Activated T-helper 2 cell treated with anti-CD3 and anti-CD28 coated beads, Interferon-gamma antibody, Interleukin-2, Interleukin-4, amounts not matched to agents 10 μg/mL and 5 μg/mL and 100 μg/mL, durations not matched to agents 14 hours and 24 hours and 36 hours (primary cell): Measurements from ENCODE around the gene PRPSAP1. TPM values are rescaled to one million over a fixed set of nuclear protein-coding genes. Genes with fewer than 3 reads are reported as not detected.
"Not testable (repeated sequence)": the region's sequence is repeated elsewhere in the genome, so short reads cannot be mapped to it uniquely, and the experiment has no call there.

Experiments
- DNase-seq: peaks from one replicate; pipeline ENCODE4 v3.0.0; 2021; ENCODE audit warnings: low spot score
- H3K27ac Mint-ChIP-seq: one replicate; pipeline ENCODE4 v1.8.0; 2021; ENCODE audit warnings: mixed read lengths
- H3K27me3 Mint-ChIP-seq: one replicate; pipeline ENCODE4 v1.8.0; 2021; ENCODE audit warnings: low read depth, mixed read lengths
- H3K36me3 Mint-ChIP-seq: one replicate; pipeline ENCODE4 v1.8.0; 2021; ENCODE audit warnings: low read depth, mixed read lengths
- H3K4me1 Mint-ChIP-seq: one replicate; pipeline ENCODE4 v1.8.0; 2021; ENCODE audit warnings: low read depth, mixed read lengths
- H3K4me3 Mint-ChIP-seq: one replicate; pipeline ENCODE4 v1.8.0; 2021; ENCODE audit warnings: low read depth, mild to moderate bottlenecking, moderate library complexity, mixed read lengths
- H3K9me3 Mint-ChIP-seq: one replicate; pipeline ENCODE4 v1.8.0; 2021; ENCODE audit warnings: mixed read lengths
- intact Hi-C: fragments of 100-400 bp; cut with micrococcal nuclease; formaldehyde crosslinking; loops from one replicate; pipeline ENCODE4 v1.15.1; 2023
- total RNA-seq: library from RNA; stranded (reverse); gene quantifications from 2 replicates; pipeline ENCODE4 v1.2.3, GENCODE V29; 2022

Gene PRPSAP1
- total RNA-seq, 1 donor from 2014 or later = 48.2 TPM

DNA sequence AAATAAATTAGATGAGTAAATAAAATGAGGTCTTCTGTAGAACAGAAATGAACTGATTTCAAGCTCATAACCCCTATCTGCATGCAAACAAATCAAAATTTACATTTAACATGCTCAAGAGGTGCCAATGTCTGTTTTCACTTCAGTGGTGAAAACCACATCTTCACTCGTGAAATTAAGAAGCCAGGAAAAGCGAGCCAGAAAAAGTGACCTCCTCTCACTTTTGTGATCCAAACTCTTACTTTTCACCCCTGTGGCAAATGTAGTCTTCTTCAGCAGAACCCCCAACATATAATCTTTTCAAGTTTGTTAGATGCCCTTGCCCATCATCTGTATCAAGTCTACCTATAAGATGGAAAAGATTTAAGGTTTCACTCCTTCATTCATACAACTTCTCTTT lies 36.2 kb downstream of the PRPSAP1 start:
- intact Hi-C loops = no loop called here
- Mint-ChIP-seq H3K36me3 (peaks cover 35% of the 10 kb centered on the region), H3K4me3 (no peak overlapping the region), H3K27me3 (no peaks in the 10 kb centered on the region), H3K9me3 (no peaks in the 10 kb centered on the region), H3K27ac (no peak overlapping the region), H3K4me1 (peaks cover 18% of the 10 kb centered on the region)
- no peak for DNase-seq

DNA sequence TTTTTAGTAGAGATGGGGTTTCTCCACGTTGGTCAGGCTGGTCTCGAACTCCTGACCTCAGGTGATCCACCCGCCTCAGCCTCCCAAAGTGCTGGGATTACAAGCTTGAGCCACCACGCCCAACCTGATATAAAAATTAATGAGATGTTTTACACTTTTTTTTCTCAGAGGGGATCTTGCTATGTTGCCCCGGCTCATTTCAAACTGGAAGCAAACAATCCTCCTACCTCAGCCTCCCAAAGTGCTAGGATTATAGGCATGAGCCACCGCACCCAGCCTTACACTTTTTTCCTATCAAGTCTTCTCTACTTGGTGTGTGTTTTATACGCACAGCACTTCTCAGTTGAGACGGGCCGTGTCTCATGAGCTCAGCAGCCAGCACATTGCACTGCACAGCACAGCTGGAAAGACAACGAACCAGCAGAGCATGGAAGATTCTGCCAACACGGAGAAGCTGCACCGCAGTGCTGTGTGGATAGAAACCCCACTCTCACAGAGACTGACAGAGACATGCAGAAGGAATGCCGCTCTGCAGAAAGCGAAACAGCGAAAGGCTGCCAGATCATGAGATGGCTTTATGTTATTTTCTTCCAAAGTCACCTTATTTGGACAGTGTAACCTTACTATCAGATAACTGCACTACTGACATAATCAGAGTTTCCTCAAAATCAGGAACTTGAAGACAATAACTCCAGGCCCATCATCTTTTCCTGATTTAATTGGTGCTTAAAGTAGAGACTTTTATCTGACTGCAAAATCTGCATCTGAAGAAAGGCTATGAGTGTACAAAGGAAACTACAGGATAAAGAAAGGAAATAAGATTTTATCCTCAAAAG lies 39.1 kb downstream of the PRPSAP1 start:
- DNase-seq = no peak
- Mint-ChIP-seq H3K4me3 (no peak overlapping the region), H3K27me3 (no peaks in the 10 kb centered on the region), H3K9me3 (no peaks in the 10 kb centered on the region), H3K36me3 (peaks cover 37% of the 10 kb centered on the region), H3K4me1 (peaks cover 18% of the 10 kb centered on the region), H3K27ac (no peak overlapping the region)
- intact Hi-C loops = no loop called here

DNA sequence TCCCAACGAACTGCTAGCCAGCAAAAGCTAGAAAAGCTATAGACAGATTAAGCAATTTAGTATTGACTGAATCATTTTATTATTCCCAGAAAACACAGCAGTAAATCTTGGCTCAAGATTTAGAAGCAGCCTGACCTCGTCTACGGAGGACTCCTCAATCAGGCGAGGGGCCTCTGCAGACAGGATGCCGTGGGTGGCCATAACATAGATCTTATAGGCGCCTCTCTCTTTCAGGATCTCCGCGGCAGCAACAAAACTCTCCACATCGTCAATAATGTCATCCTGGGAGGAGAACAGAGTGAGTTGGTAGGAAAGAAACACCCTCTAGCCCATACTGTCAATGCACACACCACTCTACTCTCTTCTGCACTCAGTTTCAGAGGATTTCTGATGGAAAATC lies 41.0 kb downstream of the PRPSAP1 start:
- H3K9me3 Mint-ChIP-seq = no peaks in the 10 kb centered on the region
- H3K36me3 Mint-ChIP-seq = peaks cover 34% of the 10 kb centered on the region
- intact Hi-C loops = no loop called here
- DNase-seq = no peak
- H3K4me3 Mint-ChIP-seq = no peak overlapping the region
- H3K27ac Mint-ChIP-seq = no peak overlapping the region
- peaks cover 18% of the 10 kb centered on the region for H3K4me1 Mint-ChIP-seq
- no peaks in the 10 kb centered on the region for H3K27me3 Mint-ChIP-seq

DNA sequence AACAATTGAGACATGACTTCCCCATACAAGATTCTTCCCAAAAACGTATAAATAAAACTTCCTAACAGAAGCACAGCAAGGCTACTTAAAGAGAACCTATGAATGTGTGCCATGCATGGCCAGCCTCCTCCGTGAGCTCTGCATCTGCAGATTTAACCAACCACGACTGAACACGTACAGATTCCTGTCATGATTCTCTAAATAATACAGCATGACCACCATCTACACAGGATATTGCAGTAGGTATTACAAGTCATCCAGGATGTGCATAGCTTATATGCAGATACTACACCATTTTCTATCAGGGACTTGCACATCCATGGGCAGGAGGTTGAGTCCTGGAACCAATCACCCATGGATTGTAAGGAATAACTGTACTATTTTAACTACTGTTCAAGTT lies 44.3 kb downstream of the PRPSAP1 start:
- H3K9me3 Mint-ChIP-seq = no peaks in the 10 kb centered on the region
- H3K36me3 Mint-ChIP-seq = peaks cover 23% of the 10 kb centered on the region
- H3K4me3 Mint-ChIP-seq = no peak overlapping the region
- H3K27me3 Mint-ChIP-seq = no peaks in the 10 kb centered on the region
- intact Hi-C loops = no loop called here
- DNase-seq = no peak
- H3K4me1 Mint-ChIP-seq = peaks cover 6% of the 10 kb centered on the region
- H3K27ac Mint-ChIP-seq = no peak overlapping the region

DNA sequence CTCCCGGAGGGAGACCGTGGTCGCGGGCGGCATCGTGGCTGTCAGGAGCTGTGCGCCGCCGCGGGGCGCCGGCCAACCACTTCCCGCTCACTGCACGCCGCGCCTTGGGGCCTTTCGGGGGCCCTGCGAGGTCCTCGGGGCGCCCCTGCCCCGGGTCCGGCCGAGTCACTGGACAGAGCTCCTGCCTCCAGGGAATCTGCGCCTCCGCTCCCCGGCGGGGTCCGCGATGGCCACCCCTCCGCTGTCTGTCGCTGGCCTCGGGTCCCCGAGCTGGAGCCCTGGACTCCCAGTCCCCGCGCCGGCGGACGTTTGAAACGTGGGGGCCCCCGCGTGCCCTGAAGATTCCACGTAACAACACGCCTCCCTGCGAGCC lies 45.8 kb downstream of the PRPSAP1 start, which contains the start of gene QRICH2:
TSS of gene QRICH2 (minus strand) at position 311 of the 373 bp plus-strand sequence. CDS start at position 33, 278 bp downstream.
- H3K36me3 Mint-ChIP-seq = peaks cover 14% of the 10 kb centered on the region
- H3K4me1 Mint-ChIP-seq = peaks cover 5% of the 10 kb centered on the region
- no peaks in the 10 kb centered on the region for H3K27me3 Mint-ChIP-seq
- H3K4me3 Mint-ChIP-seq = no peak within 1 kb of the TSS
- intact Hi-C loops = no loop called here
- no peak within 1 kb of the TSS for H3K27ac Mint-ChIP-seq
- no peak for DNase-seq
- H3K9me3 Mint-ChIP-seq = no peaks in the 10 kb centered on the region

DNA sequence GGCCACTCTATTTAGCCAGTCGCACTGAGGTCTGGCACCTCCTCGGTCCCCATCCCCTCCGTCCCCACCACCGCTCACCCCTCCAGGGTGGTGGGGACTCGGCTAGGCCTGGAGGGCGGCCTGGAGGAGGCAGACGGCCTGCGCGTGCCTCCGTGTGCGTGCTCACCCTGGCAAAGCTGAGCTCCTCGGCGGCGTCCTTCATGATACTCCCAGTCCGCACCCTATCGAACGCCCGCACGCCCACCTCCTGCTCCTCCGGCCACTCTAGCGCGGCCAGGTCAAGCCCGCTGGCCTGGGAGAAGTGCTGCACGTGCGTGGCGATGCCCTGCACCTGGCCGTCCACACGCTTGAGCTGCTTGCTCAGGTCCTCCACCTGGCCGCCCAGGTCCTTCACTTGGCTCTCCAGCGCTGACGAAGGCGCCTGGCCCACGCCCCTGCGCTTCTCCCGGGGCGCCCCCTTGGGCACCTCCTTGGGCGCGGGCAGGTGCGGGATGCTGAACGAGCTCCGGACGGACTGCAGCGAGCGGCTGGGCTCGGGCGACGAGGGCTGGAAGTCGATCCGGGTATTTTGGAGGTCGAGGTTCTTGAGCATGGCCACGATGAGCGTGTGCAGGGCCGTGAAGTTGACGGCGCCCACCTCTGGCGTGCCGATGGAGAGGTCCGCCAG lies 46.3 kb downstream of the PRPSAP1 start:
- no peaks in the 10 kb centered on the region for H3K9me3 Mint-ChIP-seq
- intact Hi-C loops = no loop called here
- H3K4me3 Mint-ChIP-seq = no peak overlapping the region
- peaks cover 10% of the 10 kb centered on the region for H3K36me3 Mint-ChIP-seq
- H3K4me1 Mint-ChIP-seq = peaks cover 1% of the 10 kb centered on the region
- H3K27me3 Mint-ChIP-seq = no peaks in the 10 kb centered on the region
- DNase-seq = no peak
- no peak overlapping the region for H3K27ac Mint-ChIP-seq

DNA sequence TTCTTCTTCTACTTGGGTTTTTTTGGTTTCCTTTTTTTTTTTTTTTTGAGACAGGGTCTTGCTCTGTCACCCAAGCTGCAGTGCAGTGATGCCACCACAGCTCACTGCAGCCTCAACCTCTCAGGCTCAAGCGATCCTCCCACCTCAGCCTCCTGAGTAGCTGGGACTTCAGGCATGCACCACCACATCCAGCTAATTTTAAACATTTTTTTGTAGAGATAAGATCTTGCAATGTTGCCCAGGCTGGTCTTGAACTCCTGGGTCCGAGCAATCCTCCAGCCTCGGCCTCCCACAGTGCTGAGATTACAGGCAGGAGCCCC lies 48.6 kb downstream of the PRPSAP1 start:
- H3K27me3 Mint-ChIP-seq, intact Hi-C loops, H3K36me3 Mint-ChIP-seq, H3K4me3 Mint-ChIP-seq, H3K27ac Mint-ChIP-seq, DNase-seq, H3K9me3 Mint-ChIP-seq, H3K4me1 Mint-ChIP-seq: not testable (repeated sequence)

DNA sequence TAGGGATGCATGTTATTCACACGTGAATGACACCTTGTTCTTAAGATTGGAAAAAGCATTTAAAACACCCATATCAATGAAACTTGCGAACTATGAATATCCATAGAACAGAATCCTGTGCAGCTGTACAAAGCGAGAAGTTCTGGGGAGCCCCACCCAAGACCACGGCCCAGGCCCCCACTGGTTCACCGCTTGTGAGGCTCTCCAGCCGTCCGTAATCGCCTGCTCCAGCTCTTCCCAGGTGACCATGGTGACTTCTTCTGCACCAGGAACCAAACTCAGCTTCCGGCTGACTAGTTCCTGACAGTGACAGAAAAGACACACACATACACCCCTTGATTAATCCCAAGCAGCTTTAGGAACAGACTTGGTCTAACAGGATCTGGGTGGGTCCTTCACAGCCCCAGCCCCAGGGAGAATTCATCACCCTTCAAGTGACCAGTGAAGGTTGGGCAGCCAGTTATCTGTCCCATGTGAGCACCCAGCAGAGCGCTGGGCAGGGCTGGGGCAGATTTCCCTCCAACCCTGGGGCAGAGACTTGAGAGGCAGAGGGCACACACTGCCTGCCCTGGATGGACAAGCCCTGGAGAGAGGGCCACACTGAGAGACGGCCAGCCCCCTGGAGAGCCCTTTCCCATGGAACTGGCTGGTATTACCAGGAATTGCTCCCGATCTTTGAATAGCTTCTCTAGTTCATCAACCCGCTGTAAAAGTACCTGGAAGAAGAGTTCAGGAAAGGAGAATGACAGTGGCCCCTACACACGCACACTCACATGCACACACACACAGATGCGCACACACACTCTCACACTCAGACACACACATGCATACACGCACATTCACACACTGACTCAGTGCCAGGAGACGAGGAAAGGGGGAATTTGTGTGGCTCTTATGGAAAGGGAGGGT lies 49.2 kb downstream of the PRPSAP1 start:
- no peaks in the 10 kb centered on the region for H3K9me3 Mint-ChIP-seq
- DNase-seq = no peak
- intact Hi-C loops = no loop called here
- no peaks in the 10 kb centered on the region for H3K36me3 Mint-ChIP-seq
- peaks cover 1% of the 10 kb centered on the region for H3K4me1 Mint-ChIP-seq
- no peak overlapping the region for H3K4me3 Mint-ChIP-seq
- H3K27ac Mint-ChIP-seq = no peak overlapping the region
- no peaks in the 10 kb centered on the region for H3K27me3 Mint-ChIP-seq

DNA sequence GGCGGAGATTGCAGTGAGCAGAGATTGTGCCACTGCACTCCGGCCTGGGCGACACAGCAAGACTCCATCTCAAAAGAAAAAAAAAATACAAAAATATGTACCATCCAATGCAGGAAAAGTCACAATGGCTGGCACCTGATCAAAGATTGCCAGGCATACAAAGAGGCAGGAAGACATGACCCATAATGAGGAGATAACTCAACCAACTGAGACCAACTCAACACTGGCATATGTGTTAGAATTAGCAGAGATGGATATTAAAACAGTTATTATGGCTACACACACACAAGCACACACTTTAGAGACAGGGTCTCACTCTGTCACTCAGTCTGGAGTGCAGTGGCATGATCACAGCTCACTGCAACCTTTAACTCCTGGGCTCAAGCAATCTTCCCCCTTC lies 56.3 kb downstream of the PRPSAP1 start:
- intact Hi-C loops = loop anchor here (5.0 kb wide), 1 partner anchor 175 kb away; no protein-coding TSS in a partner anchor
- H3K27ac Mint-ChIP-seq = no peak overlapping the region
- peaks cover 3% of the 10 kb centered on the region for H3K4me1 Mint-ChIP-seq
- H3K9me3 Mint-ChIP-seq = no peaks in the 10 kb centered on the region
- no peaks in the 10 kb centered on the region for H3K36me3 Mint-ChIP-seq
- no peak overlapping the region for H3K4me3 Mint-ChIP-seq
- DNase-seq = no peak
- H3K27me3 Mint-ChIP-seq = no peaks in the 10 kb centered on the region

DNA sequence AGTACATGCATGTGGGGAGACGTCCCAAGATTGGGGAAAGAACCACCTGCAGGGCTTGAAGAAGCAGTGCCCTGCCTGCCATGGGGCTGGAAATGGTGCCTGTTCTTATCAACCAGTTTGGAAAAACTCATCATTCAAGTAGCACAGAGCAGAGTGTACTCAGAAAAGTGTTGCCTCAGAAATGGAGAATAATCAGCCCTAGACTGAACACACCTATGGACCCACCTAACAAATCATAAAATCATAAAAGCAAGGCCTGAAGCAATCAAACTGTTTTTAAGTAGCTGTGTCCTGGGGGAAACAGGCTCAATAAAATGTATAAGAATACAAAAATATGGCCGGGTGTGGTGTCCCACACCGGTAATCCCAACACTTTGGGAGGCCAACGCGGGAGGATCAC lies 56.8 kb downstream of the PRPSAP1 start:
- H3K27me3 Mint-ChIP-seq = no peaks in the 10 kb centered on the region
- intact Hi-C loops = loop anchor here (5.0 kb wide), 1 partner anchor 175 kb away; no protein-coding TSS in a partner anchor

DNA sequence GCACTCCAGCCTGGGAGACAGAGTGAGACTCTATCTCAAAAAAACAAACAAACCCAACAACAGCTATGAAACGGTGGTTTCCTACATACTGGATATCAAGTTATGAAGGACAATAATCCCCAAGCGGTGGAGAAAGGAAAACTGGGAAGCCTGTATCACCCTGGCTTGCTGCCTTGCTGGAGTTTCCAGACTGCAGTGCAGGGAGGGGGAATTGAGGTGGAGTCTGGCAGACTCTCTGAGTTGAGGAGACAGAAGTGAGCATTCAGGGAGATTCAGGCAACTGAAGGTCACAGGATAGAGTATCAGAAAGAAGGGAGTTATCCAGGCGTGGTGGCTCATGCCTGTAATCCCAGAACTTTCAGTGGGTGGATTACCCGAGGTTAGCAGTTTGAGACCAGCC lies 57.5 kb downstream of the PRPSAP1 start:
- Mint-ChIP-seq H3K4me3 (no peak overlapping the region), H3K4me1 (peaks cover 3% of the 10 kb centered on the region), H3K9me3 (no peaks in the 10 kb centered on the region), H3K27me3 (no peaks in the 10 kb centered on the region), H3K36me3 (no peaks in the 10 kb centered on the region), H3K27ac (no peak overlapping the region)
- intact Hi-C loops = loop anchor here (5.0 kb wide), 1 partner anchor 174 kb away; no protein-coding TSS in a partner anchor
- no peak for DNase-seq

More for the DNA sequence above, 56.8 kb downstream of the PRPSAP1 start:
- DNase-seq = no peak
- no peak overlapping the region for H3K4me3 Mint-ChIP-seq
- H3K9me3 Mint-ChIP-seq = no peaks in the 10 kb centered on the region
- H3K36me3 Mint-ChIP-seq = no peaks in the 10 kb centered on the region
- H3K4me1 Mint-ChIP-seq = peaks cover 3% of the 10 kb centered on the region
- no peak overlapping the region for H3K27ac Mint-ChIP-seq

DNA sequence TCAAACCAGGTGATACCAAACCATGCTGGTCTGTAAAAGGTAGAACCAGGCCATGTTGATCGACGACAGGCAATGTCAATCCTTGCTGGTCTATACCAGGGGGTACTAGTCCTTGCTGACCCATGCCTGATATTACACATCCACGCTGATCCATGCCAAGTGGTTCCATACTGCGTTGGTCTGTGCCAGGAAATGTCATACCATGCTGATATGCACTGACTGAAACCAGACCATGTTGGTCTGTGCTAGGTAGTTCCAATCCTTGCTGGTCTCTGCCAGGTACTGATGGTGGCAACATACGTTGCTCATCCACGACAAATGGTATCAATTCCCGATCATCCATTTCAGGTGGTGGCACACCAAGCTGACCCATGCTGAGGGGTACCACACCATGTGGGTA lies 60.6 kb downstream of the PRPSAP1 start:
- H3K4me1 Mint-ChIP-seq = no peaks in the 10 kb centered on the region
- no peaks in the 10 kb centered on the region for H3K9me3 Mint-ChIP-seq
- H3K27ac Mint-ChIP-seq = no peak overlapping the region
- no peak overlapping the region for H3K4me3 Mint-ChIP-seq
- no peaks in the 10 kb centered on the region for H3K36me3 Mint-ChIP-seq
- no peak for DNase-seq
- no peaks in the 10 kb centered on the region for H3K27me3 Mint-ChIP-seq
- intact Hi-C loops = no loop called here
